Gastrocnemius medialis (tissue), 4 donors: ENCODE results near the gene TMEM126B.

ENCODE experiments used
- POLR2A ChIP-seq, 2 donors: fragments of 450-650 bp; IDR thresholded peaks; one replicate each; pipeline ENCODE4 v1.6.1; 2017; ENCODE audit warnings: antibody characterized with exemption in 2 of 2, mild to moderate bottlenecking in 2 of 2, moderate library complexity in 2 of 2
- TF ChIP-seq, protein P1 (sequence below), 5 experiments: fragments of 450-650 bp in 3 of 5; fragments of 200-600 bp in 2 of 5; sonication (generic) in 2 of 5; IDR thresholded peaks in 4 of 5; conservative IDR thresholded peaks in 1 of 5; 1 replicate in 4 of 5; 2 replicates in 1 of 5; pipeline ENCODE4 v1.5.1; 2016 to 2019; ENCODE audit warnings: antibody characterized with exemption in 5 of 5, mild to moderate bottlenecking in 3 of 5, moderate library complexity in 3 of 5

GRCh38 chr11:85589373-85589772 lies 39.0 kb upstream of the TMEM126B start:
- TF ChIP-seq, protein P1, sequence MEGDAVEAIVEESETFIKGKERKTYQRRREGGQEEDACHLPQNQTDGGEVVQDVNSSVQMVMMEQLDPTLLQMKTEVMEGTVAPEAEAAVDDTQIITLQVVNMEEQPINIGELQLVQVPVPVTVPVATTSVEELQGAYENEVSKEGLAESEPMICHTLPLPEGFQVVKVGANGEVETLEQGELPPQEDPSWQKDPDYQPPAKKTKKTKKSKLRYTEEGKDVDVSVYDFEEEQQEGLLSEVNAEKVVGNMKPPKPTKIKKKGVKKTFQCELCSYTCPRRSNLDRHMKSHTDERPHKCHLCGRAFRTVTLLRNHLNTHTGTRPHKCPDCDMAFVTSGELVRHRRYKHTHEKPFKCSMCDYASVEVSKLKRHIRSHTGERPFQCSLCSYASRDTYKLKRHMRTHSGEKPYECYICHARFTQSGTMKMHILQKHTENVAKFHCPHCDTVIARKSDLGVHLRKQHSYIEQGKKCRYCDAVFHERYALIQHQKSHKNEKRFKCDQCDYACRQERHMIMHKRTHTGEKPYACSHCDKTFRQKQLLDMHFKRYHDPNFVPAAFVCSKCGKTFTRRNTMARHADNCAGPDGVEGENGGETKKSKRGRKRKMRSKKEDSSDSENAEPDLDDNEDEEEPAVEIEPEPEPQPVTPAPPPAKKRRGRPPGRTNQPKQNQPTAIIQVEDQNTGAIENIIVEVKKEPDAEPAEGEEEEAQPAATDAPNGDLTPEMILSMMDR (IDR thresholded peaks at IDR 0.05 in 4 of 5, conservative IDR thresholded peaks at IDR 0.05 in 1 of 5), result no peak
- TF ChIP-seq POLR2A (IDR thresholded peaks at IDR 0.05), result no peak
